HCT116 (cell line): ENCODE results near the gene NAALADL2.

Source experiments
- CBX3 ChIP-seq: IDR thresholded peaks from 2 replicates; pipeline ENCODE4 v1.6.1; 2012; ENCODE audit warnings: low read depth
- EGR1 ChIP-seq: IDR thresholded peaks from 2 replicates; pipeline ENCODE4 v1.6.1; 2012; ENCODE audit warnings: low read depth
- EZH2 ChIP-seq: fragments of 200-600 bp; sonication (generic); IDR thresholded peaks from 2 replicates; pipeline ENCODE4 v1.6.1; 2017; ENCODE audit warnings: antibody characterized with exemption, mixed run types
- JUND ChIP-seq: IDR thresholded peaks from 2 replicates; pipeline ENCODE4 v1.6.1; 2012
- POLR2A ChIP-seq: IDR thresholded peaks from 2 replicates; pipeline ENCODE4 v1.7.0; 2011; ENCODE audit warnings: borderline replicate concordance; ENCODE audit not compliant: insufficient read depth, insufficient read length; ENCODE audit errors: extremely low read depth
- POLR2AphosphoS5 ChIP-seq: IDR thresholded peaks from 2 replicates; pipeline ENCODE4 v1.6.1; 2011; ENCODE audit warnings: mild to moderate bottlenecking, low read depth, low read length, moderate library complexity
- ZFX ChIP-seq: fragments of 450-650 bp; IDR thresholded peaks from 2 replicates; pipeline ENCODE4 v1.6.1; 2017
- TF ChIP-seq, protein P1 (sequence below), 3 experiments: fragments of 200-600 bp in 1 of 3; sonication (generic) in 1 of 3; IDR thresholded peaks in 2 of 3; conservative IDR thresholded peaks in 1 of 3; 2 replicates each; pipeline ENCODE4 v1.5.1; 2012 to 2017; ENCODE audit warnings: low read depth in 2 of 3, low read length in 2 of 3, antibody characterized with exemption in 1 of 3, borderline replicate concordance in 1 of 3, control low read depth in 1 of 3, mild to moderate bottlenecking in 1 of 3, mixed read lengths in 1 of 3, mixed run types in 1 of 3, moderate library complexity in 1 of 3; ENCODE audit not compliant: insufficient read depth in 1 of 3
- TF ChIP-seq, protein P2 (sequence below): IDR thresholded peaks from 2 replicates; pipeline ENCODE4 v1.6.1; 2012
- TF ChIP-seq, protein P3 (sequence below): IDR thresholded peaks from 2 replicates; pipeline ENCODE4 v1.6.1; 2012; ENCODE audit warnings: low read depth

DNA sequence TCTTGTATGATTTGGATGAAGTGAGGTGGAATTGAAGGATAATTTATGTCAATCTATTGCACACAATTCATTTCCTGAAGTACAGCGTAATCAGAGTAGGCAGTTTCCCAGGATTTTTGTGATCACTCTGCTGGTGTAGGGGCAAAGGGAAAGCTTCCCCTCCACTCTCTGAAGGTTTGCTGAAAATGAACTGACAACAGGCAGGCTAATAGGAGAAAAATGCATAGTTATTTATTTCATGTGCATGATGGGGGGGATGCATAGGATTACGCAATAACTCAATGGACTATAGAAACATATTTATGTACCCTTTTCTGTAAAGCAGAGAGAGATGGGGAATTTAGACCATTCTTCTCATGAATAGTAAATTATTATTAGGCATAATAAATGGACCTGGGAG, 872.9 kb downstream of the NAALADL2 start:
- TF ChIP-seq POLR2A (no peak), CBX3 (no peak), EZH2 (no peak), JUND (no peak), POLR2AphosphoS5 (no peak), EGR1 (no peak), ZFX (no peak)
- TF ChIP-seq, protein P1, sequence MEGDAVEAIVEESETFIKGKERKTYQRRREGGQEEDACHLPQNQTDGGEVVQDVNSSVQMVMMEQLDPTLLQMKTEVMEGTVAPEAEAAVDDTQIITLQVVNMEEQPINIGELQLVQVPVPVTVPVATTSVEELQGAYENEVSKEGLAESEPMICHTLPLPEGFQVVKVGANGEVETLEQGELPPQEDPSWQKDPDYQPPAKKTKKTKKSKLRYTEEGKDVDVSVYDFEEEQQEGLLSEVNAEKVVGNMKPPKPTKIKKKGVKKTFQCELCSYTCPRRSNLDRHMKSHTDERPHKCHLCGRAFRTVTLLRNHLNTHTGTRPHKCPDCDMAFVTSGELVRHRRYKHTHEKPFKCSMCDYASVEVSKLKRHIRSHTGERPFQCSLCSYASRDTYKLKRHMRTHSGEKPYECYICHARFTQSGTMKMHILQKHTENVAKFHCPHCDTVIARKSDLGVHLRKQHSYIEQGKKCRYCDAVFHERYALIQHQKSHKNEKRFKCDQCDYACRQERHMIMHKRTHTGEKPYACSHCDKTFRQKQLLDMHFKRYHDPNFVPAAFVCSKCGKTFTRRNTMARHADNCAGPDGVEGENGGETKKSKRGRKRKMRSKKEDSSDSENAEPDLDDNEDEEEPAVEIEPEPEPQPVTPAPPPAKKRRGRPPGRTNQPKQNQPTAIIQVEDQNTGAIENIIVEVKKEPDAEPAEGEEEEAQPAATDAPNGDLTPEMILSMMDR (IDR thresholded peaks at IDR 0.05 in 2 of 3, conservative IDR thresholded peaks at IDR 0.05 in 1 of 3; ENCODE audit: borderline replicate concordance in 1 of 3, insufficient read depth in 1 of 3, low read depth in 2 of 3, low read length in 2 of 3), result no peak
- TF ChIP-seq, protein P2, sequence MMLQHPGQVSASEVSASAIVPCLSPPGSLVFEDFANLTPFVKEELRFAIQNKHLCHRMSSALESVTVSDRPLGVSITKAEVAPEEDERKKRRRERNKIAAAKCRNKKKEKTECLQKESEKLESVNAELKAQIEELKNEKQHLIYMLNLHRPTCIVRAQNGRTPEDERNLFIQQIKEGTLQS, result no peak
- TF ChIP-seq, protein P3, sequence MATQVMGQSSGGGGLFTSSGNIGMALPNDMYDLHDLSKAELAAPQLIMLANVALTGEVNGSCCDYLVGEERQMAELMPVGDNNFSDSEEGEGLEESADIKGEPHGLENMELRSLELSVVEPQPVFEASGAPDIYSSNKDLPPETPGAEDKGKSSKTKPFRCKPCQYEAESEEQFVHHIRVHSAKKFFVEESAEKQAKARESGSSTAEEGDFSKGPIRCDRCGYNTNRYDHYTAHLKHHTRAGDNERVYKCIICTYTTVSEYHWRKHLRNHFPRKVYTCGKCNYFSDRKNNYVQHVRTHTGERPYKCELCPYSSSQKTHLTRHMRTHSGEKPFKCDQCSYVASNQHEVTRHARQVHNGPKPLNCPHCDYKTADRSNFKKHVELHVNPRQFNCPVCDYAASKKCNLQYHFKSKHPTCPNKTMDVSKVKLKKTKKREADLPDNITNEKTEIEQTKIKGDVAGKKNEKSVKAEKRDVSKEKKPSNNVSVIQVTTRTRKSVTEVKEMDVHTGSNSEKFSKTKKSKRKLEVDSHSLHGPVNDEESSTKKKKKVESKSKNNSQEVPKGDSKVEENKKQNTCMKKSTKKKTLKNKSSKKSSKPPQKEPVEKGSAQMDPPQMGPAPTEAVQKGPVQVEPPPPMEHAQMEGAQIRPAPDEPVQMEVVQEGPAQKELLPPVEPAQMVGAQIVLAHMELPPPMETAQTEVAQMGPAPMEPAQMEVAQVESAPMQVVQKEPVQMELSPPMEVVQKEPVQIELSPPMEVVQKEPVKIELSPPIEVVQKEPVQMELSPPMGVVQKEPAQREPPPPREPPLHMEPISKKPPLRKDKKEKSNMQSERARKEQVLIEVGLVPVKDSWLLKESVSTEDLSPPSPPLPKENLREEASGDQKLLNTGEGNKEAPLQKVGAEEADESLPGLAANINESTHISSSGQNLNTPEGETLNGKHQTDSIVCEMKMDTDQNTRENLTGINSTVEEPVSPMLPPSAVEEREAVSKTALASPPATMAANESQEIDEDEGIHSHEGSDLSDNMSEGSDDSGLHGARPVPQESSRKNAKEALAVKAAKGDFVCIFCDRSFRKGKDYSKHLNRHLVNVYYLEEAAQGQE, result no peak
